Sigmoid colon (tissue), 7 donors: Measurements from ENCODE around the gene UBXN4. TPM values are rescaled to one million over a fixed set of nuclear protein-coding genes. Genes with fewer than 3 reads are reported as not detected.

ENCODE experiments used
- DNase-seq: peaks from one replicate; pipeline ENCODE4 v3.0.0-alpha.2; 2019
- H3K27ac ChIP-seq, 4 donors: fragments of 200-600 bp; sonication (generic); one replicate each; pipeline ENCODE4 v1.5.1; 2016 to 2019; ENCODE audit warnings: mild to moderate bottlenecking in 1 of 4
- H3K27me3 ChIP-seq, 3 donors: fragments of 200-600 bp; sonication (generic); one replicate each; pipeline ENCODE4 v1.5.1; 2019; ENCODE audit warnings: mild to moderate bottlenecking in 1 of 3
- H3K36me3 ChIP-seq, 4 donors: fragments of 200-600 bp; sonication (generic); one replicate each; pipeline ENCODE4 v1.5.1; 2016 to 2019
- H3K4me1 ChIP-seq, 4 donors: fragments of 200-600 bp; sonication (generic); one replicate each; pipeline ENCODE4 v1.5.1; 2017 to 2019
- H3K4me3 ChIP-seq, 4 donors: fragments of 200-600 bp; sonication (generic); one replicate each; pipeline ENCODE4 v1.5.1; 2017 to 2019; ENCODE audit warnings: mild to moderate bottlenecking in 2 of 4, moderate library complexity in 1 of 4
- H3K9me3 ChIP-seq, 4 donors: fragments of 200-600 bp in 3 of 4; sonication (generic) in 3 of 4; one replicate each; pipeline versions ENCODE4 v1.5.1 to v1.6.1; 2013 to 2019
- CTCF ChIP-seq, 4 experiments: fragments of 450-650 bp in 3 of 4; fragments of 200-600 bp in 1 of 4; IDR thresholded peaks; one replicate each; pipeline ENCODE4 v1.5.1; 2016 to 2019; ENCODE audit warnings: antibody characterized with exemption in 4 of 4, mild to moderate bottlenecking in 3 of 4, moderate library complexity in 2 of 4
- EP300 ChIP-seq, 4 donors: sonication (generic); formaldehyde crosslinking; IDR thresholded peaks; one replicate each; pipeline ENCODE4 v1.6.1; 2017; ENCODE audit warnings: antibody characterized with exemption in 4 of 4
- POLR2A ChIP-seq, 2 donors: fragments of 450-650 bp; IDR thresholded peaks; one replicate each; pipeline ENCODE4 v1.6.1; 2016; ENCODE audit warnings: antibody characterized with exemption in 2 of 2, mild to moderate bottlenecking in 2 of 2, moderate library complexity in 2 of 2
- POLR2AphosphoS5 ChIP-seq, 4 donors: sonication (generic); formaldehyde crosslinking; IDR thresholded peaks; one replicate each; pipeline ENCODE4 v1.6.1; 2017; ENCODE audit warnings: antibody characterized with exemption in 4 of 4
- WGBS, 2 donors: extraction: QIAGEN DNeasy Blood & Tissue Kit; methylation state at CpG; one replicate each; pipeline ENCODE4 v1.1.7; 2013; 5-methylcytosine and 5-hydroxymethylcytosine counted together
- intact Hi-C: fragments of 100-400 bp; cut with DNase I; formaldehyde crosslinking; loops from one replicate; pipeline ENCODE4 v1.15.1; 2023
- polyA plus RNA-seq, 3 donors: library from polyadenylated mRNA; stranded (reverse); fragments of 200-250 nt; gene quantifications; one replicate each; pipeline ENCODE4 v1.2.3, GENCODE V29; 2013
- total RNA-seq, 4 donors: library from RNA; depleted of rRNA; stranded (reverse); fragments of >200 nt; gene quantifications; one replicate each; pipeline ENCODE4 v1.1.0, GENCODE V29; 2016
- donor health status: healthy with polysubstance abuse.
- donor health status: Bipolar disorder and iron deficiency.
- donor health status: healthy.

Gene UBXN4
- total and polyA plus RNA-seq, 7 donors: 23.4 to 63.3 (median 51.8) TPM

- H3K4me1 ChIP-seq: no peaks in the 10 kb centered on the region
- intact Hi-C loops: no loop called here
- no peak overlapping the region for H3K4me3 ChIP-seq
- no peaks in the 10 kb centered on the region for H3K27me3 ChIP-seq
- no peak for TF ChIP-seq POLR2A (IDR thresholded peaks at IDR 0.05)
- no peak for TF ChIP-seq POLR2AphosphoS5 (IDR thresholded peaks at IDR 0.05)
- TF ChIP-seq CTCF (IDR thresholded peaks at IDR 0.05): no peak
- no peak for TF ChIP-seq EP300 (IDR thresholded peaks at IDR 0.05)
- DNase-seq: no peak
- H3K9me3 ChIP-seq: peaks cover 0 to 2% (median 0%) of the 10 kb centered on the region in 4 donors
- H3K27ac ChIP-seq: no peak overlapping the region
- 93 to 98% methylated on average over 1 of the region's 1 CpG for WGBS, 2 donors
- H3K36me3 ChIP-seq: no peaks in the 10 kb centered on the region
Measured at GRCh38 chr2:135822855-135823254, 81.2 kb downstream of the UBXN4 start.

GRCh38 chr2:135825131-135825530, 83.5 kb downstream of the UBXN4 start:
- Histone ChIP-seq H3K36me3 (no peaks in the 10 kb centered on the region), H3K27me3 (no peaks in the 10 kb centered on the region), H3K4me3 (no peak overlapping the region), H3K4me1 (no peaks in the 10 kb centered on the region), H3K27ac (no peak overlapping the region), H3K9me3 (peaks cover 0 to 2% (median 0%) of the 10 kb centered on the region in 4 donors)
- WGBS, 2 donors: 75 to 81% methylated on average over 9 of the region's 9 CpGs
- intact Hi-C loops: no loop called here
- TF ChIP-seq CTCF (IDR thresholded peaks at IDR 0.05) (no peak), EP300 (IDR thresholded peaks at IDR 0.05) (no peak), POLR2AphosphoS5 (IDR thresholded peaks at IDR 0.05) (no peak), POLR2A (IDR thresholded peaks at IDR 0.05) (no peak)
- no peak for DNase-seq

- Histone ChIP-seq H3K36me3 (no peaks in the 10 kb centered on the region), H3K27me3 (no peaks in the 10 kb centered on the region), H3K27ac (no peak overlapping the region), H3K4me3 (no peak overlapping the region), H3K9me3 (peaks cover 0 to 2% (median 0%) of the 10 kb centered on the region in 4 donors), H3K4me1 (no peaks in the 10 kb centered on the region)
- intact Hi-C loops: no loop called here
- DNase-seq: no peak
- TF ChIP-seq CTCF (IDR thresholded peaks at IDR 0.05) (no peak), EP300 (IDR thresholded peaks at IDR 0.05) (no peak), POLR2A (IDR thresholded peaks at IDR 0.05) (no peak), POLR2AphosphoS5 (IDR thresholded peaks at IDR 0.05) (no peak)
- 16 to 26% methylated on average over 11 of the region's 11 CpGs for WGBS, 2 donors
Measured at GRCh38 chr2:135825550-135826176, 84.0 kb downstream of the UBXN4 start.

- peaks cover 0 to 2% (median 0%) of the 10 kb centered on the region in 4 donors for H3K9me3 ChIP-seq
- H3K36me3 ChIP-seq: no peaks in the 10 kb centered on the region
- WGBS, 2 donors: 94 to 96% methylated on average over 6 of the region's 6 CpGs
- TF ChIP-seq CTCF (IDR thresholded peaks at IDR 0.05): no peak
- no peak for TF ChIP-seq EP300 (IDR thresholded peaks at IDR 0.05)
- intact Hi-C loops: no loop called here
- H3K4me3 ChIP-seq: no peak overlapping the region
- no peak for DNase-seq
- H3K4me1 ChIP-seq: no peaks in the 10 kb centered on the region
- H3K27ac ChIP-seq: no peak overlapping the region
- H3K27me3 ChIP-seq: no peaks in the 10 kb centered on the region
Measured at GRCh38 chr2:135826544-135826943, 84.9 kb downstream of the UBXN4 start.
